ENCODE data around the gene MYCL. TPM values are rescaled to one million over a fixed set of nuclear protein-coding genes. Genes with fewer than 3 reads are reported as not detected.

Gene MYCL
- total and polyA plus RNA-seq, 2 of the 4 experiments (the other 2 are of a cell fraction) = 0.72 to 0.87 TPM

DNA sequence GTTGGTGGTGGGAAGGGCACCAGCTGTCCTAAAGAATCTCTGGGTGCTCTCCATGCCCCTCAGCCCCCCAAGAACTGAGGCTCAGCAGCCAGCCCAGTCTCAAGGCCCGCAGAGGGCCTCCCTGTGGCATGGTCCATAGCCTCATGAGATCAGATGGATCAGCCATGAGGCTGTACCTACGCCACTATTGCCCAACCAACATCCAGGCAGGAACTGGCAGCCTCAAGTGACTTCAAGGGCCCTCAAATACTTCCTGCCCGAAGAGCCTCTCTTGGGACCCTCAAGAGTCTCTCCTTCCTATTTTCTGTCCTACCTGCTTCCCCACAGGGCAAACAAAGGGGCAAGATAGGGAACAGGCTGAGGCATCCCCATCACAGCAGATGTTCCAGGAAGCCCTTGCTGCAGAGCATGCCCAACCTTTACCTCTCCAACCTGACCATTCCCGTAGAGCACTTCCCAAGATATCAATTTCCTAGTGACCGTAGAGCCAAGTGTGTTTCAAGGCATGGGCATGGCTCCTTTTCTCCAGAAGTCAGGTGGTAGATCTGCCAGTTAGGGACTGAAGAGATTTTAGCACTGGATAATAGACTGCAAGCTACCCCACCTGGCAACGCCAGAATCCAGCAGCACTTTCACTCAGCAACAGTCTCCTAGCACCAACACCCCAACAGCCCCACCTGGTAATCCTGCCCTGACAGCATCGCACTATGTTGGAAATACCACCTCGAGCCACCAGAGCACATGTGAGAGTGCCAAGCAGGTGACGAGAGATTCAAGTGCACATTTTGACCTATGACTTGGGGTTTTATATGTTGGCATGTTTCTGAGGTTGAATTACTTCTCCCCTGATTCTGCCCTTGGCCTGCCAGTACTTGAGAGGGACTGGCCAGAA is 39.5 kb upstream of the MYCL start:
- 50% methylated on average over 1 of the region's 9 CpGs; no CpG with 5 or more reads in 1 of the 2 experiments for WGBS, 2 experiments (ENCODE audit: extremely low coverage in 2 of 2, insufficient read length in 1 of 2)
- BruUV-seq (replicated peaks) = no TSS peak

More for the DNA sequence above, 39.5 kb upstream of the MYCL start:
- no peaks in the 10 kb centered on the region for H4K20me1 ChIP-seq (ENCODE audit: insufficient read depth, low read length)
- no peak for DNase-seq
- TF ChIP-seq MXI1 (IDR thresholded peaks at IDR 0.05; ENCODE audit: borderline replicate concordance, low read depth, low read length) (no peak), CHD1 (IDR thresholded peaks at IDR 0.05; ENCODE audit: low read depth, low read length) (no peak), BHLHE40 (IDR thresholded peaks at IDR 0.05; ENCODE audit: low read depth, low read length) (no peak), SMC3 (IDR thresholded peaks at IDR 0.05; ENCODE audit: low read depth, low read length) (no peak), NFE2L2 (IDR thresholded peaks at IDR 0.05; ENCODE audit: low read depth, low read length) (no peak), RCOR1 (IDR thresholded peaks at IDR 0.05; ENCODE audit: insufficient replicate concordance, low read length) (no peak), FOS (IDR thresholded peaks at IDR 0.05; ENCODE audit: low read depth, low read length) (no peak)
- H3K27ac ChIP-seq (ENCODE audit: insufficient read depth, low read length) = no peak overlapping the region
- no peak overlapping the region for H2AK9ac ChIP-seq (replicated peaks; ENCODE audit: low read depth, low read length, poor library complexity)
- H3K4me1 ChIP-seq (ENCODE audit: control insufficient read depth, insufficient read depth, low read length) = no peaks in the 10 kb centered on the region
- no peaks in the 10 kb centered on the region for H3K9me1 ChIP-seq (ENCODE audit: insufficient read depth, low read length)
- no peak overlapping the region for H2BK20ac ChIP-seq (ENCODE audit: low read depth, low read length)
- H3K56ac ChIP-seq (ENCODE audit: extremely low read depth, insufficient read depth, low read length) = no peak overlapping the region
- no peak overlapping the region for H3K14ac ChIP-seq (replicated peaks; ENCODE audit: low read depth, low read length)
- H3K4me3 ChIP-seq (ENCODE audit: insufficient read depth, low read depth, low read length) = no peak overlapping the region
- dilution Hi-C loops (cut with HindIII; ENCODE audit: low sequenced_read_pairs, unreplicated experiment) (no loop called here), intact Hi-C loops (cut with micrococcal nuclease) (no loop called here), in situ Hi-C loops (cut with MboI; ENCODE audit: low sequenced_read_pairs) (no loop called here)
- H4K8ac ChIP-seq (ENCODE audit: low read depth in 2 of 2, low read length in 2 of 2) = no peak overlapping the region
- CTCF ChIA-PET = no interaction called here
- H3K18ac ChIP-seq (ENCODE audit: low read depth, low read length) = no peak overlapping the region
- H2AK5ac ChIP-seq (ENCODE audit: low read depth, low read length) = no peak overlapping the region
- H2AFZ ChIP-seq (replicated peaks; ENCODE audit: low read length, poor library complexity) = no peak overlapping the region
- no peak for ATAC-seq (ENCODE audit: low read depth)
- no peak overlapping the region for H3K23ac ChIP-seq (ENCODE audit: low read depth, low read length)
- no peak overlapping the region for H2BK15ac ChIP-seq (ENCODE audit: low read depth, low read length)
- H3K36me3 ChIP-seq (ENCODE audit: control insufficient read depth, insufficient read depth, low read length) = no peaks in the 10 kb centered on the region
- H4K91ac ChIP-seq (ENCODE audit: insufficient read depth, low read depth, low read length) = no peak overlapping the region
- no peak overlapping the region for H3K9ac ChIP-seq (ENCODE audit: low read depth, low read length)
- POLR2A ChIA-PET (ENCODE audit: unreplicated experiment) = no interaction called here
- no peak overlapping the region for H4K5ac ChIP-seq (ENCODE audit: low read depth, low read length)
- no peak overlapping the region for H3K4ac ChIP-seq (ENCODE audit: low read depth, low read length)
- H3K9me3 ChIP-seq (ENCODE audit: control insufficient read depth, insufficient read depth, low read length) = no peaks in the 10 kb centered on the region
- peaks cover 29% of the 10 kb centered on the region for H3K27me3 ChIP-seq (ENCODE audit: control insufficient read depth, insufficient read depth, low read length)
- H3K79me1 ChIP-seq (ENCODE audit: low read depth in 1 of 2, low read length in 2 of 2) = no peaks in the 10 kb centered on the region
- H2BK120ac ChIP-seq (ENCODE audit: low read depth, low read length) = no peak overlapping the region
- no peak overlapping the region for H3K4me2 ChIP-seq (ENCODE audit: low read depth, low read length)
- H2BK5ac ChIP-seq (ENCODE audit: low read depth, low read length, poor library complexity, severe bottlenecking) = no peak overlapping the region

Measured in IMR-90 (cell line).